ENCODE results near the gene HMGCS1. TPM values are rescaled to one million over a fixed set of nuclear protein-coding genes. Genes with fewer than 3 reads are reported as not detected.

The HMGCS1 gene
- total RNA-seq, 3 donors from 2014 or later (not counting 1 experiment from before 2014, with no cell fraction given): 53.0 to 105 (median 85.8) TPM

GRCh38 chr5:43279548-43280274 is 33.5 kb downstream of the HMGCS1 start:
- Mint-ChIP-seq H3K27me3 (ENCODE audit: low read depth in 2 of 2) (no peaks in the 10 kb centered on the region), H3K36me3 (no peaks in the 10 kb centered on the region), H3K4me1 (no peaks in the 10 kb centered on the region), H3K9me3 (peaks cover 0 to 2% of the 10 kb centered on the region in 2 donors), H3K4me3 (no peak overlapping the region), H3K27ac (no peak overlapping the region)
- 95% methylated on average over 12 of the region's 12 CpGs for WGBS (ENCODE audit: insufficient coverage)
- no peaks in the 10 kb centered on the region for H3K4me1 ChIP-seq (ENCODE audit: control insufficient read depth, insufficient read depth, low read length)
- H3K27ac ChIP-seq (ENCODE audit: low read length): no peak overlapping the region
- DNase-seq: no peak
- TF ChIP-seq, protein P1, sequence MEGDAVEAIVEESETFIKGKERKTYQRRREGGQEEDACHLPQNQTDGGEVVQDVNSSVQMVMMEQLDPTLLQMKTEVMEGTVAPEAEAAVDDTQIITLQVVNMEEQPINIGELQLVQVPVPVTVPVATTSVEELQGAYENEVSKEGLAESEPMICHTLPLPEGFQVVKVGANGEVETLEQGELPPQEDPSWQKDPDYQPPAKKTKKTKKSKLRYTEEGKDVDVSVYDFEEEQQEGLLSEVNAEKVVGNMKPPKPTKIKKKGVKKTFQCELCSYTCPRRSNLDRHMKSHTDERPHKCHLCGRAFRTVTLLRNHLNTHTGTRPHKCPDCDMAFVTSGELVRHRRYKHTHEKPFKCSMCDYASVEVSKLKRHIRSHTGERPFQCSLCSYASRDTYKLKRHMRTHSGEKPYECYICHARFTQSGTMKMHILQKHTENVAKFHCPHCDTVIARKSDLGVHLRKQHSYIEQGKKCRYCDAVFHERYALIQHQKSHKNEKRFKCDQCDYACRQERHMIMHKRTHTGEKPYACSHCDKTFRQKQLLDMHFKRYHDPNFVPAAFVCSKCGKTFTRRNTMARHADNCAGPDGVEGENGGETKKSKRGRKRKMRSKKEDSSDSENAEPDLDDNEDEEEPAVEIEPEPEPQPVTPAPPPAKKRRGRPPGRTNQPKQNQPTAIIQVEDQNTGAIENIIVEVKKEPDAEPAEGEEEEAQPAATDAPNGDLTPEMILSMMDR (IDR thresholded peaks at IDR 0.05): no peak
- H3K9me3 ChIP-seq (ENCODE audit: control insufficient read depth, insufficient read depth, low read length): no peaks in the 10 kb centered on the region
- H3K36me3 ChIP-seq (ENCODE audit: control insufficient read depth, insufficient read depth, low read length): no peaks in the 10 kb centered on the region
- no peaks in the 10 kb centered on the region for H3K27me3 ChIP-seq (ENCODE audit: control insufficient read depth, insufficient read depth, low read length)
- ATAC-seq: no peak
- intact Hi-C loops (cut with micrococcal nuclease): no loop called here
- no peak overlapping the region for H3K4me3 ChIP-seq (ENCODE audit: low read length)

GRCh38 chr5:43275391-43275790 is 37.8 kb downstream of the HMGCS1 start:
- no peak for ATAC-seq
- intact Hi-C loops (cut with micrococcal nuclease): no loop called here

DNA sequence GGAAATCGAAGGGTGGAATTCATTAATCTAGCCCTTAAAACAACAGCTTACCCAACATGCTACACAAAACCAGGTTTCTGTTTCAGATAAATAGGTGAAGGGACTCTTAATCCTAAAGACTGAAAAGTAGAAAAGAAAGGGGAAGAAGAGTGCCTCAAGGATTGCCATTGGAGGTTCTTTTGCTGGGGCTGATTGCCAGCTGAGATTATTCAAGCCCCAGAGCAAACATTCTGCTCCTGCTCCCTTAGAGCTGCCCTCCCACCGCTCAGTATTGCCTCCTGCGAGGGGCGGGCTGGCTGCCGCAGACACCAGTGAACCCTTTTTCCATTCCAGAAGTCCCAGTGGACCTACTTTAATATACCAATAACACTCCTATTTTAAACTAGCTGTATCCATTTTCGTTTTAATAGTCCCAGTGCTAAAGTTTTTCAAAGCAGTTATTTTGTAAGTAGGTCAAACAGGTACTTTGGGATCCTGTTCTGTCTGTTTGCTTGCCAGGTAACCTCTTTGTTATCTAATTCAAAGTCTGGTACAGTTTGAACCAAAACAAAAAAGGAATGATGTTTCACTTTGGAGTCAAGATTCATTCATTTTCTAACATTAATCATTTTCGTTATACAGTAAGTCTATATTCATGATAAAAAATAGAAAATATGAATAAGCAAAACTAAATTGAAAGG is 38.6 kb downstream of the HMGCS1 start:
- 49% methylated on average over 5 of the region's 7 CpGs for WGBS (ENCODE audit: insufficient coverage)
- TF ChIP-seq, protein P1 (IDR thresholded peaks at IDR 0.05): no peak

More at GRCh38 chr5:43275391-43275790, 37.8 kb downstream of the HMGCS1 start:
- H3K27ac Mint-ChIP-seq: no peak overlapping the region
- H3K4me3 Mint-ChIP-seq: no peak overlapping the region
- TF ChIP-seq, protein P1 (IDR thresholded peaks at IDR 0.05): no peak
- peaks cover 0 to 8% of the 10 kb centered on the region in 2 donors for H3K27me3 Mint-ChIP-seq (ENCODE audit: low read depth in 2 of 2)
- H3K36me3 ChIP-seq (ENCODE audit: control insufficient read depth, insufficient read depth, low read length): no peaks in the 10 kb centered on the region
- WGBS (ENCODE audit: insufficient coverage): 97% methylated on average over 4 of the region's 4 CpGs
- no peaks in the 10 kb centered on the region for H3K27me3 ChIP-seq (ENCODE audit: control insufficient read depth, insufficient read depth, low read length)
- H3K9me3 ChIP-seq (ENCODE audit: control insufficient read depth, insufficient read depth, low read length): no peaks in the 10 kb centered on the region
- H3K36me3 Mint-ChIP-seq: no peaks in the 10 kb centered on the region
- no peak for DNase-seq
- no peak overlapping the region for H3K4me3 ChIP-seq (ENCODE audit: low read length)
- H3K27ac ChIP-seq (ENCODE audit: low read length): no peak overlapping the region
- H3K9me3 Mint-ChIP-seq: no peaks in the 10 kb centered on the region
- H3K4me1 Mint-ChIP-seq: no peaks in the 10 kb centered on the region
- no peaks in the 10 kb centered on the region for H3K4me1 ChIP-seq (ENCODE audit: control insufficient read depth, insufficient read depth, low read length)

More for the DNA sequence above, 38.6 kb downstream of the HMGCS1 start:
- Histone ChIP-seq H3K4me1 (ENCODE audit: control insufficient read depth, insufficient read depth, low read length) (no peaks in the 10 kb centered on the region), H3K27me3 (ENCODE audit: control insufficient read depth, insufficient read depth, low read length) (no peaks in the 10 kb centered on the region), H3K9me3 (ENCODE audit: control insufficient read depth, insufficient read depth, low read length) (no peaks in the 10 kb centered on the region), H3K36me3 (ENCODE audit: control insufficient read depth, insufficient read depth, low read length) (no peaks in the 10 kb centered on the region), H3K27ac (ENCODE audit: low read length) (no peak overlapping the region), H3K4me3 (ENCODE audit: low read length) (no peak overlapping the region)
- Mint-ChIP-seq H3K27ac (no peak overlapping the region), H3K4me1 (no peaks in the 10 kb centered on the region), H3K27me3 (ENCODE audit: low read depth in 2 of 2) (peaks cover 0 to 8% of the 10 kb centered on the region in 2 donors), H3K9me3 (no peaks in the 10 kb centered on the region), H3K36me3 (no peaks in the 10 kb centered on the region), H3K4me3 (no peak overlapping the region)
- intact Hi-C loops (cut with micrococcal nuclease): no loop called here
- ATAC-seq (no peak), DNase-seq (no peak)
